NCI-H1417 treated with DMSO at 0.1 percent for 48 hours (cell line): ENCODE measurements around the gene ASCC2.
"Not testable (repeated sequence)": the region's sequence is repeated elsewhere in the genome, so short reads cannot be mapped to it uniquely, and the experiment has no call there.

Source experiments
- DNase-seq: peaks from one replicate; lab custom pipeline; 2025; lab: John Stamatoyannopoulos, UW

ASCC2 gene

DNA sequence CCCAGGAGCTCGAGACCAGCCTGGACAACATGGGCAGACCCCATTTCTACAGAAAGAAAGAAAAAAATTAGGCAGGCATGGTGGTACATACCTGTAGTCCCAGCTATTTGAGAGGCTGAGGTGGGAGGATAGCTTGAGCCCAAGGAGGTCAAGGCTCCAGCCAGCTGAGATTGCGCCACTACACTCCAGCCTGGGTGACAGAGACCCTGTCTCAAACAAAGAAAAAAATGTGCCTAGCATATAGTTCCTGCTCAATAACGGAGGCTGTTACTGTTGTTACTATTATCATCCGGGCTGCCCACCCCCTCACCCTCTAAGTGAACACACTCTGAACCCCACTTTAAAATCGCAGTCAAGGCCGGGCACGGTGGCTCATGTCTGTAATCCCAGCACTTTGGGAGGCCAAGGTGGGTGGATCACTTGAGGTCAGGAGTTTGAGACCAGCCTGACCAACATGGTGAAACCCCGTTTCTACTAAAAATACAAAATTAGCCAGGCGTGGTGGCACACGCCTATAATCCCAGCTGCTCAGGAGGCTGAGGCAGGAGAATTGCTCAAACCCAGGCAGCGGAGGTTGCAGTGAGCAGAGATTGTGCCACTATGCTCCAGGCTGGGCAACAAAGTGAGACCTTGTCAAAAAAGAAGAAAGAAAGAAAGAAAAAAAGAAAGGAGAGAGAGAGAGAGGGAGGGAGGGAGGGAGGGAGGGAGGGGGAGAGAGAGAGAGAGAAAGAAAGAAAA lies 83.2 kb downstream of the ASCC2 start:
- DNase-seq: not testable (repeated sequence)

DNA sequence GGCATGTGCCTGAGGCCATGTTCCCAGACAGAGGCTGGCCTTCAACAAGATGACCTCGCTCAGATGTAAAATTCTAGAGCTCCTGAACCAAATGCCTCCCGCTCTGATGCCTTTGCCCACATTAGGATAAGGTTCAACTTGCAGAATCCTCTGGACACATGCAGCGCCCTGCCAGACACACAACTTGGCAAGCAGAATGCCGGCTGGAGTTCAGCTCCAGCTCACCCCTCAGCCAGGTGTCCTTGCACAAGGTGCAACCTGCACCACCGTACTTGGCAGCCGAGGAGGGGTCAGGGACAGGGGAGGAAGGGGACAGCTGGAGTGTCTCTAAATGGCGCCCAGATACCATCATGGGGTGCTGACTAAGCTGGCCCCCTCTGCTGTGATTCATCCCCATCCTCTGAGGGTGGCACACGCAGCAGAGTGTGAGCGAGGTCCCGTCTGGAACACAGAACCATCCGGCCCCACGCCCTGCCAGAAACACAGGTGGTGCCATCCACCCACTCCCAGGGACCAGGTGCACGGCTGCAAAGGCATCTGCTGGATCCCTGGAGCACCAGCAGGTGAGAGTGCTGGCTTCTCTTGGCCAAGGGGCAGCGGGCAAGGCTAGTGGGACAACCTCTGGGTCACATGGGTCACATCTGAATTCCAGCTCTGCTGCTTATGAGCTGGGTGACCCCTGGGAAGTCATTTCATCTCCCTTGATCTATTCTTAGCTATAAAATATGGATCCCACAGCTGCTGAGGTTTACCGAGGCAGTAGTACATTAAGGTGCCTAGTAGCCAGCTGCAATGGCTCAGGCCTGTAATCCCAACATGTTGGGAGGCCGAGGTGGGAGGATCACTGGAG lies 84.0 kb downstream of the ASCC2 start:
- no peak for DNase-seq

DNA sequence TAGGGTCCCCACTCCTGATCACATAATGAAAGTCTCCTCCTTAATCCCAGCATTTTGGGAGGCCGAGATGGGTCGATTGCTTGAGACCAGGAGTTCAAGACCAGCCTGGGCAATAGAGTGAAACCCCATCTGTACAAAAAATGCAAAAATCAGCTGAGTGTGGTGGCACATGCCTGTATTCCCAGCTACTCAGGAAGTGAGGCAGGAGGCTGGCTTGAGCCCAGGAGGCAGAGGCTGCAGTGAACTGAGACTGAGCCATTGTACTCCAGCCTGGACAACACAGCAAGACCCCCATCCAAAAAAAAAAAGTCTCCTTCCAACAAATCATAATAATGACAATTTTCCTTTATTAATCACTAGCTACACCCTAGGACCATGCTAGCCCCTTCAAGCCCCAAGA lies 86.4 kb downstream of the ASCC2 start:
- DNase-seq: no peak

DNA sequence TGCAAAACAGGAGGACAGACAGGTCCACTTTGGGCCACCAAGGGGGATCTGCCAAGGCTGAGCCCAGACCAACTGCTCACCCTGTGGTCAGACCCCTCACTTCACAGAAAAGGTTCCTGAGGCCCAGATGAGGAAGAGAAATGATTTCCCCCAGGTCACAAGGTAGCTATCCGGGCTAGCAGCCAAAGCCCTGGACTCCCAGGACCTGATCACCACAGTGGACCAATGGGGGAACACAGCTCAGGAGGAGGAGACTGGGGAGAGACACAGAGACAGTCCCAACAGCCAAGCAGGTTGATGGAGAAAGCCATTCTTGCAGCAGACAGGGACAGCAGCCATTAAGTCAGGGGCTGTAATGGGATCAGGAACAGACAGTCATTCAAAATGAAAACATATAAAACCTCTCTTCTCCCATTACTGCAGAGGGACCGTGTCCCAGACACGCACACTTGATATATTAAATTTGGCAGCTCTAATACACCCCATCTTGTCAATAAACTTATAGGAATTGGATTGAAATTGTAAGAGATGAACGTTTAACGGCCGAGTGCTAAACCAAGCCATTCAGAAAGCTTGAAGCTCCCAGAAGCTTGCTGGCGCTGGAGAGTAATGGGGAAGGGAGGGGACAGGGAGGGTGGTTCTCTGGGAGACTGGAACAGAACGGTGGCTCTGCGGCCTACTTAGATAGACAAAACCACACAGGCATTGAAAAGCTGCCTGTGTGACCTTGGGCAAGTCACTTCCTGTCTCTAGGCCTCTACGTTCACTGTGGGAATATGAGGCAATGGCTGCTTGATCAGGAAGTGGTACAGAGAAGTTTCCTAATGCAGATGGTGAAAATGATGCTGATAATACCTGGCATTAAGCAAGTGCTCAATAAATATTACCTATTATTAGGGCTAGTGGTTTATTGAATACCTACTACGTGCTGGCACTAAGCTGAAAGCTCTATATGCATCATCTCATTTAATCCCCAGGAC lies 87.2 kb downstream of the ASCC2 start:
- no peak for DNase-seq

DNA sequence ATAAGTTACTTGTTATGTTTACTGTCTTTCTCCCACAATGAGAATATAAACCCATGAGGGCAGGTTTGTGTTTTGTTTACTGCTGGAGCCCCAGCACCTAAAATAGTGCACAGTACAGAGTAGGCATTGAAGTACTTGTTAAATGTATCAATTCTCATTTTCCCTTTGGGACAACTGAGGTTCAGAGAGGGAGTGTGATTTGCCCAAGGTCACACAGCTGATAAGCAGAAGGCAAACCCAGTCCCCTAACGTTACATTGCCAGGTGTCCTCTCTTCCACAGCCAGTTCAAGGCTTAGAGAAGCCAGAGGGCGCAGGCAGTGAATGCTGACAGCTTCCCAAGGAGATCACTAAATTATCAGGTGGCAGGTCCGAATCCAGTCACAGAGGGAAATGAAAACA lies 88.0 kb downstream of the ASCC2 start:
- DNase-seq: no peak

DNA sequence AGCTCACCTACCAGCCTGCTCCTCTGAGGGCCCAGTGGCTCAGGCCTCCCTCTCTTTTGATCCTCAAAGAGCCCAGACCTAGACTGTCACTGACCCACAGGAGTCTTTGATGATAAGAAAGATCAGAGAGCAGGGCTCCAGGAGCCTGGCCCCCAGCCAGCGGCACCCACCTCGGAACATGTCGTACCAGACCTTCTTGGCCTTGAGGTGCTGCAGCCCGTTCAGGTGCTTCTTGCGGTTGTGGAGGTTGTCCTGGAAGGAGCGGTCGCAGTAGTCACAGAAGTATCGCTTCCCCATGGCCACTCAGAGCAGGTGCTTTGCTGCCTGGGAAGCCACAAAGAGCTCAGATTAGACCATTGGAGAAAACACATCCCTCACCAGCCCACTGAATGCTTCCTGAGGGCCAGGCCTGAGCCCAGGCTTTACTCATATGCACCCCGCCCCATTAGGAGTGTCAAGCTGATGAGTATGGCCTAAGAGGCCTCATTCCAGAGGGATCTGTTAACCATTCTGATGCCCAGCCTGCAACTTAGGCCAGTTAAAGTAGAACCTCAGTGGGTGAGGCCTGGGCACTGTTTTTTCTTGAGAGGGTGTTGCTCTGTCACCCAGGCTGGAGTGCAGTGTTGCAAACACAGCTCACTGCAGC lies 89.7 kb downstream of the ASCC2 start:
- no peak for DNase-seq

DNA sequence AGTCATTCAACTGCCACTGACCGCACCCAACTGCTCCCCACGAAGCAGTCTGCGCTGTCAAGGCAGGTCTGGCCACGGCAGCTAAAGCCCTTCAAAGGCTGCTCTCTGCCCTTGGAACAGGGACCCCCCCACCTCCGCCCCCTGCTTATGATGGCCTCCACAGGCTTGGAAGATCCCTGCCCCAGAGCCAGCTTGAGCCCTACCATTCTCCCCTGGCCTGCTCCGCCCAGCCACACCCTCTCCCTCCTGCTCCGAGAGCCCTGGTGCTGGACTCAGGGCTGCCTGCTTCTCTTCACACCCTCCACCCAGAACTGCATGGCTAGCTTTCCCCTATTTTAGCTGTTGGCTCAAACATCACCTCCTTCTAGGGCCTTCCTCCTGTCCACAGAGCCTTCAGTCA lies 90.2 kb downstream of the ASCC2 start:
- no peak for DNase-seq

DNA sequence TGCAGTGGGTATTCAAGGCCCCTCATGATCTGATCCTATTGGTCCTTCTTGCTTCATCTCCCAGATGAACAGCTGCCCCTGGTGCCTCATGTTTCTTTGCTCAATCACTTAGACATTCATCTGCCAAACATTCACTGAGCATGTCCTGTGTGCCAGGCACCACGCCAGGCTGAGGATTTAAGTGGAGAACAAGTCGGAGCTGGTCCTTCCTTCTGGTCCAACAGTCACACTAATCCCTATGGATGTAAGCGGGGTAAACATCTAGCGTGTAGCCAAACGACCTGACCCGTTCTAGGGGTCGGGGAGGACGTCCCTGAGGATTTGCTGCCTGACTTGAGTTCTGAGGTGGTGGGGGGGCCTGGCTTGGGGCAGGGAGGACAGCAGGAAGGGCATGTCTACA lies 93.2 kb downstream of the ASCC2 start:
- no peak for DNase-seq

DNA sequence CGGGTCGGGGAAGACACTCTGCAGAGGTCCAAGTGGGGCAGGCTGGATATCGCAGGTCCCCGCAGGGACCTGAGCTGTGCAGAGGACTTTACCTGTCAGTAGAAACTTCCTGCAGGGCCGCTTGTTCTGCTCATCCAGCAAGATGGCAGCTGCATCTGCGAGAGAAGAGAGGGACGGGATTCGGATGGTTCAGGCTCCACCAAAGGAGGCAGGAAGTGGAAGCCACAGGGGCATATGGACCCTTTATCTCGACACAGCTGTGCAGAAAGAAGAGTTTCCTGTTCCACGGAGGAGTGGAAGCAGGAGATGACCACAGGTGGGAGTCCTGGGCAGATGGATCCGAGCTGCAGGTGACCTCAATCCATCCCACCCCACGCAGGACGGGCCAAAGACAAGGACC lies 95.7 kb downstream of the ASCC2 start:
- DNase-seq: no peak

DNA sequence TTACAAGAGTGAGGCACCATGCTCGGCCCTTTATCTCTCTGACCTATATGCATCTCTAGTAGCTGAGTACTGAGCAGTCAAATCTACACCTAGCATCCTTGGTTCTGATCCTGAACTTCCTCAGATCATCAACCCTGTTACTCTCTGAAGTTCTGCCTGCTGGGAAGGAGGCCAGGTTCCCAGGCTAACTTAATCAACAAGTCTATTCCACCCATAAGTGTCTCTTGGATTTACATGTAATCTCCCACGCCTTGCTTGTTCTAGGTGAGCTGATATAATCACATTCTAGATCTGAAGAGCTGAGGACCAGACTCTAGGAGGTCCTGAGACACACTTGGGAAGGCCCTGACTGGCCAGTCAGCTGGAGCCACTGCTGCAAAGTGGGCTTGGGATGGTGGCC lies 96.1 kb downstream of the ASCC2 start:
- no peak for DNase-seq

DNA sequence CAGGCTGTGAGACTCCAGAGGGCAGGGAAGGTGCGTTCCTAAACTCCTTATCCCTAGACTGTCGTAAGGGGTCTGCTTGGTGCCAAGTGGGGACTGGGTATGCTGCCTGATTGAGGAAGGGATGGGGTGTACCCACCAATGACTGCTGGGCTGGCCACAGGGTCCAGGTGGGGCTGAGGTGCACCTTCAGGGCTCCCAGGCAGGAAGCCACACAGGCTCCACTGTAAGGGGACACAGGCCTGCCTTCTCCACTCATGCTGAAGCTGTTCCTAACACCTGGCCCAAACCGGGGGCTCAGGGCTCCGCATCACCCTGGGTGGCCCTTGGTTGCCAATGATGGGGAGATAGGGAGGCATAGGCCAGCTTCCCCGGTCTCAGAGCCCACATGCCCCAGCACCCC lies 97.9 kb downstream of the ASCC2 start:
- DNase-seq: no peak

DNA sequence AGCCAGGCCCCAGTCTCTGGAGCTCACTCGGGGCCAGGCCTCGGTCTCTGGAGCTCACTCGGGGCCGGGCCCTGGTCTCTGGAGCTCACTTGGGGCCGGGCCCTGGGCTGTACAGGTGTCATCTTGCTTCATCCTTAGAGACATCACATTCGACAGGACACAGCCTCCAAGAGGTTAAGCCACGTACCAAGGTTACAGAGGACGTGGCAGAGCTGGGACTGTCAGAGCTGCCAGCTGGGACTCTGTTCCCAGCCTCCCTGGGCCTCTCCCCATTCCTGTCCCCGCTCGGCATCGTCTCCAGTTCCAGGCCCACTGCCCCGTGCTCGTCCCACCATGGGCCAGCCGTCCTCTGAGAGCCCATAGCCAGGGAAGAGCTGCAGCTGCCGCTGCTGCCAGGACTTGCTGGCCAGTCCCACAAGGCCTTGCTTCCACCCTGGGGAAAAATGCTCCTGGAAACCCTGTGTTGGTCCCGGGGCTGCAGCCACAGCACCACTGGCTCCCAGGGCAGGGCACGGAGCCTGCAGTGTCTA lies 98.7 kb downstream of the ASCC2 start:
- no peak for DNase-seq
